ENCODE data around the gene CDCA5.

CDCA5 gene

GRCh38 chr11:65104628-65105027 is 20.8 kb upstream of the CDCA5 start:
- DNase-seq: no peak

- DNase-seq: no peak
These were observed 19.6 kb upstream of the CDCA5 start for GRCh38 chr11:65103476-65103875.

- DNase-seq: no peak
These were observed 18.6 kb upstream of the CDCA5 start for GRCh38 chr11:65102142-65103095.

GRCh38 chr11:65100674-65101350 is 17.0 kb upstream of the CDCA5 start:
- DNase-seq: no peak

GRCh38 chr11:65096926-65097325 is 13.1 kb upstream of the CDCA5 start:
- DNase-seq: no peak

- peak; percentile 87 to 89 for DNase-seq
These were observed 12.3 kb upstream of the CDCA5 start, which contains the start of gene VPS51 for GRCh38 chr11:65095974-65096806. Gene VPS51 (plus strand): TSS chr11:65096214. CDS start chr11:65096251, 37 bp downstream.

- DNase-seq: no peak
These were observed 11.6 kb upstream of the CDCA5 start for GRCh38 chr11:65095427-65095826.

GRCh38 chr11:65090628-65091027 is 6.8 kb upstream of the CDCA5 start:
- DNase-seq: no peak

- no peak for DNase-seq
These were observed 5.8 kb upstream of the CDCA5 start for GRCh38 chr11:65089621-65090020.

- no peak for DNase-seq
These were observed 4.0 kb upstream of the CDCA5 start for GRCh38 chr11:65087827-65088226.

- DNase-seq: no peak
These were observed 3.4 kb upstream of the CDCA5 start for GRCh38 chr11:65087216-65087615.

- DNase-seq: no peak
These were observed 3.0 kb upstream of the CDCA5 start for GRCh38 chr11:65086809-65087208.

GRCh38 chr11:65085446-65085845 is 1.6 kb upstream of the CDCA5 start:
- no peak for DNase-seq

GRCh38 chr11:65084598-65085375 is 947 bp upstream of the CDCA5 start:
- no peak for DNase-seq

- DNase-seq: no peak
These were observed 556 bp downstream of the CDCA5 start for GRCh38 chr11:65083134-65083833.

- DNase-seq: no peak
These were observed 5.0 kb downstream of the CDCA5 start for GRCh38 chr11:65078786-65079342.

- peak; percentile 72 to 75 for DNase-seq
These were observed 5.7 kb downstream of the CDCA5 start for GRCh38 chr11:65078151-65078550.

- DNase-seq: no peak
These were observed 6.4 kb downstream of the CDCA5 start for GRCh38 chr11:65077451-65077850.

GRCh38 chr11:65072631-65072966 is 11.2 kb downstream of the CDCA5 start:
- no peak for DNase-seq

- DNase-seq: no peak
These were observed 11.8 kb downstream of the CDCA5 start for GRCh38 chr11:65071907-65072630.

GRCh38 chr11:65069217-65069616 is 14.6 kb downstream of the CDCA5 start:
- no peak for DNase-seq
